CD4-positive, alpha-beta memory T cell (primary cell): Measurements from ENCODE around the gene RASL11B. TPM values are rescaled to one million over a fixed set of nuclear protein-coding genes. Genes with fewer than 3 reads are reported as not detected.
"Not testable (repeated sequence)": the region's sequence is repeated elsewhere in the genome, so short reads cannot be mapped to it uniquely, and the experiment has no call there.

Experiments
- CTCF ChIA-PET: fragments of 350-600 bp; sonication (Branson Sonifier 250); formaldehyde crosslinking; loops from one replicate; lab custom pipeline; 2021; ENCODE audit warnings: inconsistent platforms; ENCODE audit not compliant: partially characterized antibody; lab: Charles Lee
- POLR2A ChIA-PET: fragments of 350-600 bp; sonication (Branson Sonifier 250); formaldehyde crosslinking; loops from one replicate; lab custom pipeline; 2021; ENCODE audit not compliant: partially characterized antibody; lab: Charles Lee
- DNase-seq, 5 donors: peaks; one replicate each; pipeline versions ENCODE4 v3.0.0 to v3.0.0-alpha.2; 2020 to 2022; ENCODE audit warnings: mixed read lengths in 1 of 5
- H3K27ac ChIP-seq: one replicate; pipeline ENCODE4 v1.7.0; 2013; ENCODE audit warnings: low read depth, low read length
- H3K27me3 ChIP-seq: 2 replicates; pipeline ENCODE4 v1.7.0; 2013; ENCODE audit warnings: mild to moderate bottlenecking, low read length, moderate library complexity; ENCODE audit not compliant: insufficient read depth
- H3K36me3 ChIP-seq: 2 replicates; pipeline ENCODE4 v1.7.0; 2013; ENCODE audit warnings: mild to moderate bottlenecking, low read length, moderate library complexity; ENCODE audit not compliant: insufficient read depth
- H3K4me1 ChIP-seq: 2 replicates; pipeline ENCODE4 v1.7.0; 2013; ENCODE audit warnings: mild to moderate bottlenecking, low read length, moderate library complexity; ENCODE audit not compliant: insufficient read depth
- H3K4me3 ChIP-seq, 2 donors: one replicate each; pipeline ENCODE4 v1.7.0; 2013; ENCODE audit warnings: low read length in 2 of 2, mild to moderate bottlenecking in 1 of 2
- H3K9me3 ChIP-seq, 2 donors: one replicate each; pipeline ENCODE4 v1.7.0; 2013; ENCODE audit warnings: low read length in 2 of 2, control low read depth in 1 of 2; ENCODE audit not compliant: control insufficient read depth in 1 of 2
- H3K27ac Mint-ChIP-seq, 7 donors: one replicate each; pipeline ENCODE4 v1.8.0; 2020 to 2021; ENCODE audit warnings: mixed read lengths in 7 of 7, mild to moderate bottlenecking in 6 of 7, inconsistent platforms in 3 of 7, moderate library complexity in 3 of 7
- H3K27me3 Mint-ChIP-seq, 2 donors: one replicate each; pipeline ENCODE4 v1.8.0; 2020 to 2021; ENCODE audit warnings: mixed read lengths in 2 of 2
- H3K36me3 Mint-ChIP-seq, 2 donors: one replicate each; pipeline ENCODE4 v1.8.0; 2020 to 2021; ENCODE audit warnings: mixed read lengths in 2 of 2, inconsistent platforms in 1 of 2, mild to moderate bottlenecking in 1 of 2
- H3K4me1 Mint-ChIP-seq, 4 donors: one replicate each; pipeline ENCODE4 v1.8.0; 2020 to 2021; ENCODE audit warnings: mixed read lengths in 4 of 4, mild to moderate bottlenecking in 1 of 4
- H3K4me3 Mint-ChIP-seq, 8 donors: one replicate each; pipeline ENCODE4 v1.8.0; 2020 to 2021; ENCODE audit warnings: mixed read lengths in 8 of 8, mild to moderate bottlenecking in 7 of 8, moderate library complexity in 6 of 8, inconsistent platforms in 3 of 8
- H3K9me3 Mint-ChIP-seq, 8 donors: one replicate each; pipeline ENCODE4 v1.8.0; 2020 to 2021; ENCODE audit warnings: mixed read lengths in 8 of 8, mild to moderate bottlenecking in 5 of 8, inconsistent platforms in 3 of 8, moderate library complexity in 1 of 8
- intact Hi-C: fragments of 100-400 bp; cut with micrococcal nuclease; formaldehyde crosslinking; loops from one replicate; pipeline ENCODE4 v1.15.1; 2023
- polyA plus RNA-seq, 2 donors: library from polyadenylated mRNA; unstranded; fragments of 300-500 nt; fragmentation: Illumina TruSeq; gene quantifications; one replicate each; pipeline ENCODE4 v1.2.3, GENCODE V29; 2021
- total RNA-seq, 2 experiments: library from RNA; stranded (reverse); gene quantifications; one replicate each; pipeline ENCODE4 v1.2.3, GENCODE V29; 2021

The RASL11B gene
- total and polyA plus RNA-seq, 4 experiments from 2014 or later, result 0.10 TPM; not detected in 3

GRCh38 chr4:52824603-52825459 is 37.3 kb upstream of the RASL11B start:
- peak overlapping the region in 4 of 7 donors; percentile 35 to 72 (median 52) for H3K27ac Mint-ChIP-seq
- DNase-seq, result peak in 3 of 5 donors; percentile 8 to 16 (median 9)
- peaks cover 16% of the 10 kb centered on the region for H3K4me1 ChIP-seq
- H3K36me3 Mint-ChIP-seq, result no peaks in the 10 kb centered on the region
- no peaks in the 10 kb centered on the region for H3K36me3 ChIP-seq
- no peak overlapping the region for H3K27ac ChIP-seq
- H3K27me3 ChIP-seq, result no peaks in the 10 kb centered on the region
- intact Hi-C loops, result no loop called here
- H3K9me3 Mint-ChIP-seq, result peaks cover 0 to 2% (median 0%) of the 10 kb centered on the region in 8 donors
- no peaks in the 10 kb centered on the region for H3K9me3 ChIP-seq
- no peak overlapping the region for H3K4me3 ChIP-seq
- peak overlapping the region in 2 of 8 donors; percentile 4 to 44 for H3K4me3 Mint-ChIP-seq
- ChIA-PET POLR2A (no interaction called here), CTCF (no interaction called here)
- H3K4me1 Mint-ChIP-seq, result peaks cover 11 to 40% (median 22%) of the 10 kb centered on the region in 4 donors
- H3K27me3 Mint-ChIP-seq, result no peaks in the 10 kb centered on the region

- CTCF ChIA-PET, result interaction anchor here (0.6 kb wide), 1 partner anchor 191 kb away, joined by 3 read pairs; no protein-coding TSS in a partner anchor
- H3K27ac ChIP-seq, result no peak overlapping the region
- H3K27me3 Mint-ChIP-seq, result no peaks in the 10 kb centered on the region
- no peaks in the 10 kb centered on the region for H3K36me3 ChIP-seq
- no peaks in the 10 kb centered on the region for H3K9me3 ChIP-seq
- POLR2A ChIA-PET, result no interaction called here
- H3K27me3 ChIP-seq, result no peaks in the 10 kb centered on the region
- H3K4me1 ChIP-seq, result peaks cover 16% of the 10 kb centered on the region
- peaks cover 0 to 2% (median 0%) of the 10 kb centered on the region in 8 donors for H3K9me3 Mint-ChIP-seq
- H3K4me1 Mint-ChIP-seq, result peaks cover 11 to 40% (median 22%) of the 10 kb centered on the region in 4 donors
- DNase-seq, result no peak
- H3K36me3 Mint-ChIP-seq, result no peaks in the 10 kb centered on the region
- peak overlapping the region in 3 of 7 donors; percentile 55 to 72 (median 70) for H3K27ac Mint-ChIP-seq
- intact Hi-C loops, result no loop called here
- H3K4me3 Mint-ChIP-seq, result peak overlapping the region in 3 of 8 donors; percentile 26 to 44 (median 44)
- no peak overlapping the region for H3K4me3 ChIP-seq
Measured at GRCh38 chr4:52825460-52826090, 36.5 kb upstream of the RASL11B start.

GRCh38 chr4:52833941-52834525 is 28.1 kb upstream of the RASL11B start:
- H3K27ac Mint-ChIP-seq, result no peak overlapping the region
- intact Hi-C loops, result no loop called here
- Histone ChIP-seq H3K9me3 (no peaks in the 10 kb centered on the region), H3K4me1 (no peaks in the 10 kb centered on the region), H3K4me3 (no peak overlapping the region), H3K27me3 (no peaks in the 10 kb centered on the region), H3K36me3 (no peaks in the 10 kb centered on the region), H3K27ac (no peak overlapping the region)
- POLR2A ChIA-PET, result no interaction called here
- H3K36me3 Mint-ChIP-seq, result no peaks in the 10 kb centered on the region
- H3K4me1 Mint-ChIP-seq, result no peaks in the 10 kb centered on the region
- no peaks in the 10 kb centered on the region for H3K9me3 Mint-ChIP-seq
- peaks cover 8 to 11% of the 10 kb centered on the region in 2 donors for H3K27me3 Mint-ChIP-seq
- no peak overlapping the region for H3K4me3 Mint-ChIP-seq
- no peak for DNase-seq
- CTCF ChIA-PET, result no interaction called here

GRCh38 chr4:52834641-52835456 is 27.3 kb upstream of the RASL11B start:
- H3K9me3 Mint-ChIP-seq, H3K36me3 Mint-ChIP-seq, H3K27me3 ChIP-seq, H3K27ac Mint-ChIP-seq, H3K4me1 ChIP-seq, H3K4me1 Mint-ChIP-seq, H3K4me3 Mint-ChIP-seq, H3K9me3 ChIP-seq, POLR2A ChIA-PET, H3K36me3 ChIP-seq, DNase-seq, H3K4me3 ChIP-seq, intact Hi-C loops, H3K27ac ChIP-seq, CTCF ChIA-PET: not testable (repeated sequence)
- peaks cover 8 to 11% of the 10 kb centered on the region in 2 donors for H3K27me3 Mint-ChIP-seq

GRCh38 chr4:52836120-52836519 is 26.0 kb upstream of the RASL11B start:
- intact Hi-C loops, result no loop called here
- Histone ChIP-seq H3K27me3 (no peaks in the 10 kb centered on the region), H3K27ac (no peak overlapping the region), H3K36me3 (no peaks in the 10 kb centered on the region), H3K4me3 (no peak overlapping the region), H3K9me3 (no peaks in the 10 kb centered on the region), H3K4me1 (no peaks in the 10 kb centered on the region)
- Mint-ChIP-seq H3K9me3 (no peaks in the 10 kb centered on the region), H3K36me3 (no peaks in the 10 kb centered on the region), H3K4me3 (no peak overlapping the region), H3K27me3 (peaks cover 8 to 11% of the 10 kb centered on the region in 2 donors), H3K4me1 (no peaks in the 10 kb centered on the region), H3K27ac (no peak overlapping the region)
- DNase-seq, result no peak
- ChIA-PET CTCF (no interaction called here), POLR2A (no interaction called here)

- Mint-ChIP-seq H3K36me3 (no peaks in the 10 kb centered on the region), H3K4me1 (no peaks in the 10 kb centered on the region), H3K9me3 (no peaks in the 10 kb centered on the region), H3K27ac (no peak overlapping the region), H3K27me3 (peaks cover 8 to 11% of the 10 kb centered on the region in 2 donors), H3K4me3 (no peak overlapping the region)
- ChIA-PET CTCF (no interaction called here), POLR2A (no interaction called here)
- intact Hi-C loops, result no loop called here
- H3K4me1 ChIP-seq, result no peaks in the 10 kb centered on the region
- no peak overlapping the region for H3K4me3 ChIP-seq
- no peaks in the 10 kb centered on the region for H3K27me3 ChIP-seq
- no peak overlapping the region for H3K27ac ChIP-seq
- DNase-seq, result no peak
- no peaks in the 10 kb centered on the region for H3K9me3 ChIP-seq
- H3K36me3 ChIP-seq, result no peaks in the 10 kb centered on the region
Measured at GRCh38 chr4:52836678-52837077, 25.4 kb upstream of the RASL11B start.
